Sigmoid colon (tissue), 7 donors: ENCODE measurements around the gene DUSP9. TPM values are rescaled to one million over a fixed set of nuclear protein-coding genes. Genes with fewer than 3 reads are reported as not detected.

Experiments used
- DNase-seq: peaks from one replicate; pipeline ENCODE4 v3.0.0-alpha.2; 2019
- H3K27ac ChIP-seq, 4 donors: fragments of 200-600 bp; sonication (generic); one replicate each; pipeline ENCODE4 v1.5.1; 2016 to 2019; ENCODE audit warnings: mild to moderate bottlenecking in 1 of 4
- H3K27me3 ChIP-seq, 3 donors: fragments of 200-600 bp; sonication (generic); one replicate each; pipeline ENCODE4 v1.5.1; 2019; ENCODE audit warnings: mild to moderate bottlenecking in 1 of 3
- H3K36me3 ChIP-seq, 4 donors: fragments of 200-600 bp; sonication (generic); one replicate each; pipeline ENCODE4 v1.5.1; 2016 to 2019
- H3K4me1 ChIP-seq, 4 donors: fragments of 200-600 bp; sonication (generic); one replicate each; pipeline ENCODE4 v1.5.1; 2017 to 2019
- H3K4me3 ChIP-seq, 4 donors: fragments of 200-600 bp; sonication (generic); one replicate each; pipeline ENCODE4 v1.5.1; 2017 to 2019; ENCODE audit warnings: mild to moderate bottlenecking in 2 of 4, moderate library complexity in 1 of 4
- H3K9me3 ChIP-seq, 4 donors: fragments of 200-600 bp in 3 of 4; sonication (generic) in 3 of 4; one replicate each; pipeline versions ENCODE4 v1.5.1 to v1.6.1; 2013 to 2019
- CTCF ChIP-seq, 4 experiments: fragments of 450-650 bp in 3 of 4; fragments of 200-600 bp in 1 of 4; IDR thresholded peaks; one replicate each; pipeline ENCODE4 v1.5.1; 2016 to 2019; ENCODE audit warnings: antibody characterized with exemption in 4 of 4, mild to moderate bottlenecking in 3 of 4, moderate library complexity in 2 of 4
- EP300 ChIP-seq, 4 donors: sonication (generic); formaldehyde crosslinking; IDR thresholded peaks; one replicate each; pipeline ENCODE4 v1.6.1; 2017; ENCODE audit warnings: antibody characterized with exemption in 4 of 4
- POLR2A ChIP-seq, 2 donors: fragments of 450-650 bp; IDR thresholded peaks; one replicate each; pipeline ENCODE4 v1.6.1; 2016; ENCODE audit warnings: antibody characterized with exemption in 2 of 2, mild to moderate bottlenecking in 2 of 2, moderate library complexity in 2 of 2
- POLR2AphosphoS5 ChIP-seq, 4 donors: sonication (generic); formaldehyde crosslinking; IDR thresholded peaks; one replicate each; pipeline ENCODE4 v1.6.1; 2017; ENCODE audit warnings: antibody characterized with exemption in 4 of 4
- WGBS, 2 donors: extraction: QIAGEN DNeasy Blood & Tissue Kit; methylation state at CpG; one replicate each; pipeline ENCODE4 v1.1.7; 2013; 5-methylcytosine and 5-hydroxymethylcytosine counted together
- intact Hi-C: fragments of 100-400 bp; cut with DNase I; formaldehyde crosslinking; loops from one replicate; pipeline ENCODE4 v1.15.1; 2023
- polyA plus RNA-seq, 3 donors: library from polyadenylated mRNA; stranded (reverse); fragments of 200-250 nt; gene quantifications; one replicate each; pipeline ENCODE4 v1.2.3, GENCODE V29; 2013
- total RNA-seq, 4 donors: library from RNA; depleted of rRNA; stranded (reverse); fragments of >200 nt; gene quantifications; one replicate each; pipeline ENCODE4 v1.1.0, GENCODE V29; 2016
- donor health status: healthy with polysubstance abuse.
- donor health status: Bipolar disorder and iron deficiency.
- donor health status: healthy.

Gene DUSP9
- total and polyA plus RNA-seq, 7 donors = 0.06 TPM; not detected in 6

- Histone ChIP-seq H3K4me3 (no peak overlapping the region), H3K4me1 (peaks cover 0 to 23% (median 17%) of the 10 kb centered on the region in 4 donors), H3K27me3 (peaks cover 33 to 55% (median 42%) of the 10 kb centered on the region in 3 donors), H3K36me3 (no peaks in the 10 kb centered on the region), H3K9me3 (no peaks in the 10 kb centered on the region), H3K27ac (no peak overlapping the region)
- intact Hi-C loops = no loop called here
- 4 to 7% methylated on average over 8 of the region's 8 CpGs for WGBS, 2 donors
- DNase-seq = no peak
- no peak for TF ChIP-seq POLR2AphosphoS5 (IDR thresholded peaks at IDR 0.05)
- TF ChIP-seq EP300 (IDR thresholded peaks at IDR 0.05) = no peak
- TF ChIP-seq POLR2A (IDR thresholded peaks at IDR 0.05) = no peak
- no peak for TF ChIP-seq CTCF (IDR thresholded peaks at IDR 0.05)
These were observed 5.4 kb upstream of the DUSP9 start for GRCh38 chrX:153641627-153642026.

- no peak for TF ChIP-seq POLR2A (IDR thresholded peaks at IDR 0.05)
- TF ChIP-seq CTCF (IDR thresholded peaks at IDR 0.05) = no peak
- TF ChIP-seq POLR2AphosphoS5 (IDR thresholded peaks at IDR 0.05) = no peak
- TF ChIP-seq EP300 (IDR thresholded peaks at IDR 0.05) = no peak
- peaks cover 38 to 60% (median 47%) of the 10 kb centered on the region in 3 donors for H3K27me3 ChIP-seq
These were observed 4.8 kb upstream of the DUSP9 start for GRCh38 chrX:153642051-153642654.

GRCh38 chrX:153642655-153643430, 4.2 kb upstream of the DUSP9 start:
- intact Hi-C loops = no loop called here
- 3 to 5% methylated on average over 46 to 48 of the region's 48 CpGs for WGBS, 2 donors
- Histone ChIP-seq H3K9me3 (no peaks in the 10 kb centered on the region), H3K4me3 (no peak overlapping the region), H3K27me3 (peaks cover 45 to 67% (median 54%) of the 10 kb centered on the region in 3 donors), H3K4me1 (peaks cover 0 to 35% (median 28%) of the 10 kb centered on the region in 4 donors), H3K27ac (no peak overlapping the region), H3K36me3 (no peaks in the 10 kb centered on the region)
- TF ChIP-seq EP300 (IDR thresholded peaks at IDR 0.05) (no peak), POLR2AphosphoS5 (IDR thresholded peaks at IDR 0.05) (no peak), CTCF (IDR thresholded peaks at IDR 0.05) (no peak), POLR2A (IDR thresholded peaks at IDR 0.05) (no peak)
- no peak for DNase-seq

More at GRCh38 chrX:153642051-153642654, 4.8 kb upstream of the DUSP9 start:
- no peaks in the 10 kb centered on the region for H3K36me3 ChIP-seq
- H3K4me3 ChIP-seq = peak overlapping the region in 2 of 4 donors; percentile 17 to 23
- DNase-seq = no peak
- H3K9me3 ChIP-seq = no peaks in the 10 kb centered on the region
- no peak overlapping the region for H3K27ac ChIP-seq
- peaks cover 0 to 28% (median 22%) of the 10 kb centered on the region in 4 donors for H3K4me1 ChIP-seq
- intact Hi-C loops = no loop called here
- 1 to 3% methylated on average over 60 to 61 of the region's 62 CpGs for WGBS, 2 donors

DNA sequence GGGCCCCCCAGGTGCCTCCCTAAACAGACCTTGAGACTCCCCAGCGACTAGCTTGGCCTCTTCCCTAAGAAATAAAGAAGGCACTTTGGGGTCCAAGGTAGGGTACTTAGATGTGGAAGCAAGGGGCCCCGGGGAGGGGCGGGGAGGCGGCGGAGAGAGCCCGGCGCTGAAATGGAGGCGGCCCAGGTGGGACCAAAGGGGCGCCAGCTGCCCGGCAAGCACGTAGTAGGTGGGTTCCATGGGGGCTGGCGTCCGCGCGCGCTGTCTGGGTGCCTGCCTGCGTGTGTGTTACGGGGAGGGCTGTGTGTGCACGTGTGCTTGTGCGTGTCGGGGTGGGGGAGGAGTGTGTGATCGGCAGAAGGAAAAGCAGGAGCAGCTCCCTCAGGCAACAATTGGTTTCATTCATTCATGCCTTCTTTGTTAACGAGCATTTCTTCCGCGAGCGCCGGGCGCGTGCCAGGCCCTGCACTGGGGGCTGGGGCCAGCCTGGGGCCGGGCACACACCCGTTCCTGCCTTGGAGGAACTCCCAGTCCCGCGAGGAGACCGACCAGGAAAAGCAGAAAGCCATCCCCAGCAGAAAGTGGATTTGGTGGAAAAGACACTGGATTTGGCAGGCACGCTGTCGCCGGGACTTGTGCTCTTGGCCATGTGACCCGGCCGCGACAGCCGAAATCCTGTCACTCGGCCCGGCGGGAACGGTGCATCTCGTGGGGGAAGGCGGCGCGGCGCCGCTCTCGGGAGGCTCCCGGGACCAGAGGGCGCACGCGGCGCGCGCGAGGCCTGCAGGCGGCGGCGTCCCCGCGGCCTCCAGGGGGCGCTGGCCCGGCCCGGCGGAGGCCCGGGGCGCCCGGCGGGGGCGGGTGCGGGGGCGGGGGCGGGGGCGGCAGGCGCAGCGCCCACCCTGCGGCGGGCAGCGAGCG, 3.3 kb upstream of the DUSP9 start:
- intact Hi-C loops = no loop called here
- 2 to 3% methylated on average over 84 of the region's 84 CpGs for WGBS, 2 donors
- no peak for TF ChIP-seq EP300 (IDR thresholded peaks at IDR 0.05)
- TF ChIP-seq POLR2AphosphoS5 (IDR thresholded peaks at IDR 0.05) = no peak
- no peak for TF ChIP-seq POLR2A (IDR thresholded peaks at IDR 0.05)
- no peak for TF ChIP-seq CTCF (IDR thresholded peaks at IDR 0.05)
- Histone ChIP-seq H3K4me1 (peaks cover 0 to 36% (median 32%) of the 10 kb centered on the region in 4 donors), H3K9me3 (no peaks in the 10 kb centered on the region), H3K36me3 (no peaks in the 10 kb centered on the region), H3K27ac (no peak overlapping the region), H3K4me3 (peak overlapping the region in 2 of 4 donors; percentile 25), H3K27me3 (peaks cover 53 to 76% (median 57%) of the 10 kb centered on the region in 3 donors)
- peak; percentile 56 for DNase-seq
